Tibial nerve (tissue), 3 donors: ENCODE results near the gene GMPPA.

Source experiments
- POLR2A ChIP-seq, 2 donors: fragments of 450-650 bp; IDR thresholded peaks; one replicate each; pipeline ENCODE4 v1.6.1; 2017; ENCODE audit warnings: antibody characterized with exemption in 2 of 2, mild to moderate bottlenecking in 2 of 2, moderate library complexity in 2 of 2
- TF ChIP-seq, protein P1 (sequence below), 5 experiments: fragments of 200-600 bp in 3 of 5; fragments of 450-650 bp in 2 of 5; sonication (generic) in 3 of 5; IDR thresholded peaks; one replicate each; pipeline ENCODE4 v1.5.1; 2016 to 2019; ENCODE audit warnings: antibody characterized with exemption in 5 of 5, mild to moderate bottlenecking in 3 of 5, moderate library complexity in 2 of 5

DNA sequence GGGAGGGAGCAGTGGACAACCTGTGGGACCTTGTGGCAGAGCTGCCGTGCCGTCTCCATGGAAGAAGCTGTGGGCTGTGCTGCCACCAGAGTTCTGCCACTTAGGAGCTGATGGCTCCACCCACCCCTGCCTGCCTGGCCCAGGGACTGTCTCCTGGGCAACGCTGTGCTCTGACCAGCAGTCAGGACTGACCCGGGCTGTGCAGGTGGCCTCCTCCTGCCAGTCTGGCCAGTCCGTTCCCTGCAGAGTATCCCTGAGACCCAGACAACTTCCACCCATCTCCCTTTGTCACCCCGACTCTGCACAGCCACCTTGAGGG is 28.3 kb downstream of the GMPPA start:
- TF ChIP-seq, protein P1, sequence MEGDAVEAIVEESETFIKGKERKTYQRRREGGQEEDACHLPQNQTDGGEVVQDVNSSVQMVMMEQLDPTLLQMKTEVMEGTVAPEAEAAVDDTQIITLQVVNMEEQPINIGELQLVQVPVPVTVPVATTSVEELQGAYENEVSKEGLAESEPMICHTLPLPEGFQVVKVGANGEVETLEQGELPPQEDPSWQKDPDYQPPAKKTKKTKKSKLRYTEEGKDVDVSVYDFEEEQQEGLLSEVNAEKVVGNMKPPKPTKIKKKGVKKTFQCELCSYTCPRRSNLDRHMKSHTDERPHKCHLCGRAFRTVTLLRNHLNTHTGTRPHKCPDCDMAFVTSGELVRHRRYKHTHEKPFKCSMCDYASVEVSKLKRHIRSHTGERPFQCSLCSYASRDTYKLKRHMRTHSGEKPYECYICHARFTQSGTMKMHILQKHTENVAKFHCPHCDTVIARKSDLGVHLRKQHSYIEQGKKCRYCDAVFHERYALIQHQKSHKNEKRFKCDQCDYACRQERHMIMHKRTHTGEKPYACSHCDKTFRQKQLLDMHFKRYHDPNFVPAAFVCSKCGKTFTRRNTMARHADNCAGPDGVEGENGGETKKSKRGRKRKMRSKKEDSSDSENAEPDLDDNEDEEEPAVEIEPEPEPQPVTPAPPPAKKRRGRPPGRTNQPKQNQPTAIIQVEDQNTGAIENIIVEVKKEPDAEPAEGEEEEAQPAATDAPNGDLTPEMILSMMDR (IDR thresholded peaks at IDR 0.05), result no peak
- no peak for TF ChIP-seq POLR2A (IDR thresholded peaks at IDR 0.05)
